ENCODE results near the gene ZC3H7B. TPM values are rescaled to one million over a fixed set of nuclear protein-coding genes. Genes with fewer than 3 reads are reported as not detected.

The ZC3H7B gene
- total and polyA plus RNA-seq, 2 donors (not counting 3 experiments of a cell fraction or from before 2014, with no cell fraction given), result 66.8 to 95.9 TPM

- dilution Hi-C loops (cut with MboI; ENCODE audit: extremely low pct_ligation_motif_present, low sequenced_read_pairs), result no loop called here
Observed at GRCh38 chr22:41369424-41369745, 68.1 kb downstream of the ZC3H7B start.

More at GRCh38 chr22:41369424-41369745, 68.1 kb downstream of the ZC3H7B start:
- Histone ChIP-seq H3K36me3 (ENCODE audit: control insufficient read depth in 2 of 2, extremely low read depth in 1 of 2, insufficient read depth in 2 of 2, low read length in 2 of 2) (no peaks in the 10 kb centered on the region), H3K27me3 (ENCODE audit: control insufficient read depth in 2 of 2, insufficient read depth in 2 of 2, low read length in 2 of 2) (no peaks in the 10 kb centered on the region), H3K4me1 (ENCODE audit: control insufficient read depth, extremely low read depth, insufficient read depth, low read length) (peaks cover 7% of the 10 kb centered on the region), H4K20me1 (replicated peaks; ENCODE audit: control insufficient read depth, extremely low read depth, insufficient read depth, low read length) (no peaks in the 10 kb centered on the region), H3K9ac (replicated peaks; ENCODE audit: extremely low read depth, insufficient read depth, low read length) (no peak overlapping the region), H3K4me2 (ENCODE audit: insufficient read depth, low read length) (no peak overlapping the region), H3K4me3 (replicated peaks in 1 of 3; ENCODE audit: insufficient read depth in 1 of 3, low read depth in 1 of 3, low read length in 3 of 3) (no peak overlapping the region), H3K9me1 (replicated peaks; ENCODE audit: control insufficient read depth, extremely low read depth, insufficient read depth, low read length) (no peaks in the 10 kb centered on the region), H2AFZ (ENCODE audit: low read depth, low read length) (no peak overlapping the region), H3K27ac (ENCODE audit: insufficient read depth, low read depth, low read length) (no peak overlapping the region), H3K79me2 (ENCODE audit: control insufficient read depth, insufficient read depth, low read length) (no peaks in the 10 kb centered on the region), H3K9me3 (replicated peaks; ENCODE audit: control insufficient read depth, insufficient read depth, low read length) (no peaks in the 10 kb centered on the region)
- intact Hi-C loops (cut with micrococcal nuclease), result loop anchor here (5.0 to 10.0 kb wide), 2 partner anchors 82 to 175 kb away; partner anchors contain the start of gene RANGAP1
- BruUV-seq (replicated peaks), result no TSS peak
- DNase-seq (ENCODE audit: low read depth, low spot score) (no peak), FAIRE-seq (no peak)
- TF ChIP-seq POLR2AphosphoS5 (IDR thresholded peaks at IDR 0.05; ENCODE audit: insufficient read depth, low read depth, low read length) (no peak), MYC (IDR thresholded peaks at IDR 0.05; ENCODE audit: low read depth, low read length) (no peak), JUN (IDR thresholded peaks at IDR 0.05; ENCODE audit: borderline replicate concordance, insufficient read depth, insufficient read length, low read depth) (no peak), GATA2 (IDR thresholded peaks at IDR 0.05; ENCODE audit: insufficient read depth, insufficient read length, low read depth, low read length) (no peak), FOS (IDR thresholded peaks at IDR 0.05; ENCODE audit: borderline replicate concordance, insufficient read depth, low read length) (no peak), MAX (IDR thresholded peaks at IDR 0.05; ENCODE audit: insufficient read depth, insufficient read length) (no peak), POLR2A (IDR thresholded peaks at IDR 0.05; ENCODE audit: low read depth, low read length) (no peak), EZH2 (IDR thresholded peaks at IDR 0.05; ENCODE audit: borderline replicate concordance, low read depth, low read length, severe bottlenecking) (no peak), CTCF (IDR thresholded peaks at IDR 0.05; ENCODE audit: extremely low read depth in 1 of 2, insufficient read depth in 1 of 2, low read depth in 1 of 2, low read length in 2 of 2) (no peak)
- ChIA-PET CTCF (no interaction called here), POLR2A (no interaction called here)

Measured in endothelial cell of umbilical vein (primary cell).